Myometrial cell (primary cell): ENCODE data around the gene SIGLEC11. TPM values are rescaled to one million over a fixed set of nuclear protein-coding genes. Genes with fewer than 3 reads are reported as not detected.

Source experiments
- total RNA-seq: library from RNA; depleted of rRNA; stranded (reverse); fragments of >200 nt; gene quantifications from 2 replicates; pipeline ENCODE4 v1.2.3, GENCODE V29; 2015

The SIGLEC11 gene, protein sequence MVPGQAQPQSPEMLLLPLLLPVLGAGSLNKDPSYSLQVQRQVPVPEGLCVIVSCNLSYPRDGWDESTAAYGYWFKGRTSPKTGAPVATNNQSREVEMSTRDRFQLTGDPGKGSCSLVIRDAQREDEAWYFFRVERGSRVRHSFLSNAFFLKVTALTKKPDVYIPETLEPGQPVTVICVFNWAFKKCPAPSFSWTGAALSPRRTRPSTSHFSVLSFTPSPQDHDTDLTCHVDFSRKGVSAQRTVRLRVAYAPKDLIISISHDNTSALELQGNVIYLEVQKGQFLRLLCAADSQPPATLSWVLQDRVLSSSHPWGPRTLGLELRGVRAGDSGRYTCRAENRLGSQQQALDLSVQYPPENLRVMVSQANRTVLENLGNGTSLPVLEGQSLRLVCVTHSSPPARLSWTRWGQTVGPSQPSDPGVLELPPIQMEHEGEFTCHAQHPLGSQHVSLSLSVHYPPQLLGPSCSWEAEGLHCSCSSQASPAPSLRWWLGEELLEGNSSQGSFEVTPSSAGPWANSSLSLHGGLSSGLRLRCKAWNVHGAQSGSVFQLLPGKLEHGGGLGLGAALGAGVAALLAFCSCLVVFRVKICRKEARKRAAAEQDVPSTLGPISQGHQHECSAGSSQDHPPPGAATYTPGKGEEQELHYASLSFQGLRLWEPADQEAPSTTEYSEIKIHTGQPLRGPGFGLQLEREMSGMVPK
- not detected in 2 replicates for total RNA-seq

DNA sequence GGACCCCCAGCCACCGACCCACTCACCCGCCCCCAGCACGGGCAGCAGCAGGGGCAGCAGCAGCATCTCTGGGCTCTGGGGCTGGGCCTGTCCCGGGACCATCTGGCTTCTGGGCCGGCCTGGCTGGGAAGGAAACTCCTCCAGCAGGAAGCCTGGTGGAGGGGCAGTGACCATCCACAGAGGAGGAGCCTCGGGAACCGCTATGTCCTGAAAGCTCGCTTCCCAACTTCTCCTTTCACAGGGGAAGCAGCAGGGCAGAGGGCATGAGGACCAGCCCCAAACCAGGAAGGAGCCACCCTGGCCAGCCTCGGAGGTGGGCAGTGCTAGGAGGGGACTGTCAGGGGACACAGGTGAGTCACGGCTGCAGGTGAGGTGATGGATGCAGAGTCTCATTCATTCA is at the start of gene SIGLEC11:
Gene SIGLEC11 (minus strand): TSS at position 193 of the 400 bp plus-strand sequence. CDS start 91 bp downstream, at position 102.

DNA sequence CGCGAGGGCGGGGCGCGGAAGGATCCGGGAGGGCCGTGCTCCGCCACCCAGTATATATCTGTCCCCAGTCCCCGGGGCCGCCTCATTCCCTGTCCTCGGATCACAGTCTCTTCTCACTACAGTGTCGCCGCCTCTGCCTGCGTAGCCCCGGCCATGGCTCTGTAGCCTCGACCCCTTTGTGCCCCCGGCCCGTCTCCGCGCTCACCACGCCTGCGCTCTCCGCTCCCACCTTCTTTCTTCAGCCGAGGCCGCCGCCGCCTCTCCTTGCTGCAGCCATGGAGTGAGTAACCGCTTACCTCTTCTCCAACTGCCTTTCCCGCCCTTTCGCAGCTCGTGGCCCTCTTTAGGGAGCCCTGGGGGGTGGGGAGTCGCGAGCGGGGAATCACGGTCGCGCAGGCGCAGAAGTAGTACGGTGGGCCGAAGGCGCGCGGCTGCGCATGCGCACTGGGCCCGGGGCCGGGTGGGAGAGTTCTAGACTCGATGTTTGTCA is 31.8 kb downstream of the SIGLEC11 start, which contains the start of the genes ATF5 and NUP62:
Gene ATF5 (plus strand): TSS at position 85 of the 490 bp plus-strand sequence. CDS start 1,646 bp downstream, outside the sequence.
Gene NUP62 (minus strand): TSS at position 384 of the 490 bp plus-strand sequence. CDS start 19,697 bp downstream, outside the sequence.

Other genes starting within 250 kb of the SIGLEC11 start
- gene TSKS, start 197.9 kb downstream of the SIGLEC11 start, total RNA-seq, result 0.18 and 0.58 TPM in 2 replicates
- 163 and 186 TPM in 2 replicates for gene AP2A1, start 194.2 kb downstream of the SIGLEC11 start, total RNA-seq
- 24.1 and 28.8 TPM in 2 replicates for gene FUZ, start 147.9 kb downstream of the SIGLEC11 start, total RNA-seq
- gene MED25, start 142.9 kb downstream of the SIGLEC11 start, total RNA-seq, result 26.2 and 27.3 TPM in 2 replicates
- 67.3 and 98.9 TPM in 2 replicates for gene PTOV1, start 110.0 kb downstream of the SIGLEC11 start, total RNA-seq
- 52.5 and 76.4 TPM in 2 replicates for gene PNKP, start 93.6 kb downstream of the SIGLEC11 start, total RNA-seq
- 27.6 and 37.5 TPM in 2 replicates for gene AKT1S1, start 83.8 kb downstream of the SIGLEC11 start, total RNA-seq
- gene TBC1D17, start 83.5 kb downstream of the SIGLEC11 start, total RNA-seq, result 26.2 and 48.1 TPM in 2 replicates
- not detected in 2 replicates for gene IL4I1, start 64.3 kb downstream of the SIGLEC11 start, total RNA-seq
- 14.0 and 20.2 TPM in 2 replicates for gene ATF5, start 32.0 kb downstream of the SIGLEC11 start, total RNA-seq
- gene NUP62, start 31.7 kb downstream of the SIGLEC11 start, total RNA-seq, result 28.8 and 33.1 TPM in 2 replicates
- 36.3 and 38.1 TPM in 2 replicates for gene VRK3, start 64.2 kb upstream of the SIGLEC11 start, total RNA-seq
- gene ZNF473, start 64.8 kb upstream of the SIGLEC11 start, total RNA-seq, result 3.7 TPM in 2 replicates
- not detected in 2 replicates for gene IZUMO2, start 202.1 kb upstream of the SIGLEC11 start, total RNA-seq
- gene MYH14, start 242.4 kb upstream of the SIGLEC11 start, total RNA-seq, result not detected in 2 replicates